Airway epithelial cell (primary cell): ENCODE data around the gene ETFB. TPM values are rescaled to one million over a fixed set of nuclear protein-coding genes. Genes with fewer than 3 reads are reported as not detected.

Experiments used
- total RNA-seq: library from RNA; depleted of rRNA; stranded (reverse); fragments of >200 nt; gene quantifications from 2 replicates; pipeline ENCODE4 v1.2.3, GENCODE V29; 2015

ETFB gene
- 150 and 158 TPM in 2 replicates for total RNA-seq

GRCh38 chr19:51365965-51366388 lies at the start of gene ETFB:
Gene ETFB (minus strand): TSS chr19:51366388. CDS start chr19:51366326, 62 bp downstream.

GRCh38 chr19:51387924-51388389 lies 21.8 kb upstream of the ETFB start, which contains the start of gene LIM2:
Gene LIM2 (minus strand): TSS chr19:51387974. CDS start chr19:51387443, 531 bp downstream.

GRCh38 chr19:51372649-51373504 lies 6.7 kb upstream of the ETFB start, which contains the start of gene NKG7:
Gene NKG7 (minus strand): TSS chr19:51372654. CDS start chr19:51372535, 119 bp downstream.

GRCh38 chr19:51368366-51369282 lies 2.4 kb upstream of the ETFB start, which contains the start of gene CLDND2:
Gene CLDND2 (minus strand): TSS chr19:51369003. CDS start chr19:51368577, 426 bp downstream.

GRCh38 chr19:51341976-51342580 lies 24.1 kb downstream of the ETFB start, which contains the start of gene VSIG10L:
Gene VSIG10L (minus strand): TSS chr19:51342139. CDS start chr19:51342124, 15 bp downstream.

GRCh38 chr19:51311351-51312257 lies 54.6 kb downstream of the ETFB start, which contains the start of gene IGLON5:
Gene IGLON5 (plus strand): TSS chr19:51311644. CDS start chr19:51311848, 204 bp downstream.

Other genes starting within 250 kb of the ETFB start
- not detected in 2 replicates for gene SIGLEC9, start 241.5 kb downstream of the ETFB start, total RNA-seq
- not detected in 2 replicates for gene SIGLEC7, start 224.1 kb downstream of the ETFB start, total RNA-seq
- not detected in 2 replicates for gene CD33, start 141.3 kb downstream of the ETFB start, total RNA-seq
- gene SIGLECL1, start 115.3 kb downstream of the ETFB start, total RNA-seq = not detected in 2 replicates
- not detected in 2 replicates for gene IGLON5, start 54.7 kb downstream of the ETFB start, total RNA-seq
- 6.3 and 6.6 TPM in 2 replicates for gene VSIG10L, start 24.2 kb downstream of the ETFB start, total RNA-seq
- gene CLDND2, start 2.6 kb upstream of the ETFB start, total RNA-seq = not detected in 2 replicates
- not detected in 2 replicates for gene NKG7, start 6.3 kb upstream of the ETFB start, total RNA-seq
- not detected in 2 replicates for gene LIM2, start 21.6 kb upstream of the ETFB start, total RNA-seq
- not detected in 2 replicates for gene C19orf84, start 24.2 kb upstream of the ETFB start, total RNA-seq
- not detected in 2 replicates for gene SIGLEC10, start 51.3 kb upstream of the ETFB start, total RNA-seq
- gene SIGLEC8, start 92.1 kb upstream of the ETFB start, total RNA-seq = not detected in 2 replicates
- not detected in 2 replicates for gene CEACAM18, start 112.2 kb upstream of the ETFB start, total RNA-seq
- not detected in 2 replicates for gene SIGLEC12, start 135.4 kb upstream of the ETFB start, total RNA-seq
- not detected in 2 replicates for gene SIGLEC6, start 165.3 kb upstream of the ETFB start, total RNA-seq
- gene ZNF175, start 204.9 kb upstream of the ETFB start, total RNA-seq = 0.19 and 1.4 TPM in 2 replicates